ENCODE measurements around the gene SAG. TPM values are rescaled to one million over a fixed set of nuclear protein-coding genes. Genes with fewer than 3 reads are reported as not detected.

Gene SAG
- total and polyA plus RNA-seq, 2 of the 13 experiments (the other 11 are each of a cell fraction or from before 2014, with no cell fraction given) = not detected

GRCh38 chr2:233336541-233336940, 28.9 kb downstream of the SAG start:
- BruUV-seq (replicated peaks) = no TSS peak
- 44% methylated on average over 5 of the region's 5 CpGs for WGBS (ENCODE audit: low lambda C conversion rate)
- Histone ChIP-seq H3K9ac (ENCODE audit: insufficient read depth, low read depth, low read length) (no peak overlapping the region), H3K9me3 (ENCODE audit: low read length) (no peaks in the 10 kb centered on the region), H3K27me3 (ENCODE audit: control insufficient read depth in 1 of 2, insufficient read depth in 2 of 2, low read length in 2 of 2) (peaks cover 0 to 6% of the 10 kb centered on the region in 2 experiments; a peak in 2 of 5 replicates), H4K20me1 (ENCODE audit: insufficient read depth, low read length) (no peaks in the 10 kb centered on the region), H3K27ac (ENCODE audit: extremely low read length, insufficient read depth, low read length) (no peak overlapping the region), H3K79me2 (ENCODE audit: insufficient read depth, low read length) (no peaks in the 10 kb centered on the region), H3K4me2 (ENCODE audit: low read depth, low read length) (no peak overlapping the region), H3K4me1 (ENCODE audit: insufficient read depth, low read length) (peaks cover 25% of the 10 kb centered on the region), H3K36me3 (replicated peaks in 1 of 2; ENCODE audit: control insufficient read depth in 1 of 2, insufficient read depth in 2 of 2, low read length in 2 of 2) (no peaks in the 10 kb centered on the region), H3K4me3 (replicated peaks in 1 of 3; ENCODE audit: insufficient read depth in 1 of 3, low read depth in 2 of 3, low read length in 3 of 3) (no peak overlapping the region), H2AFZ (ENCODE audit: low read length) (no peak overlapping the region)
- intact Hi-C loops (cut with micrococcal nuclease; ENCODE audit: unreplicated experiment) = no loop called here
- ChIA-PET POLR2A (no interaction called here), CTCF (ENCODE audit: low intra/inter-chr PET ratio, low total read pairs) (no interaction called here)
- DNase-seq (ENCODE audit: low spot score) = no peak
- in situ Hi-C loops (cut with HindIII; ENCODE audit: extremely low pct_ligation_motif_present, low pct_unique_long_range_greater_than_20kb) = no loop called here
- TF ChIP-seq HNF4G (IDR thresholded peaks at IDR 0.05; ENCODE audit: borderline replicate concordance, low read depth, low read length) (no peak), HNF4G (CRISPR knock-in tag; IDR thresholded peaks at IDR 0.05; ENCODE audit: borderline replicate concordance, low read depth) (no peak), TGIF2 (CRISPR knock-in tag; IDR thresholded peaks at IDR 0.05) (no peak), SRSF4 (IDR thresholded peaks at IDR 0.05; ENCODE audit: low read depth, low read length, poor library complexity, severe bottlenecking) (no peak), MAFG (CRISPR knock-in tag; IDR thresholded peaks at IDR 0.05) (no peak), CC2D1A (CRISPR knock-in tag; IDR thresholded peaks at IDR 0.05) (no peak), ZFP37 (CRISPR knock-in tag; IDR thresholded peaks at IDR 0.05; ENCODE audit: borderline replicate concordance) (no peak), SP4 (CRISPR knock-in tag; IDR thresholded peaks at IDR 0.05) (no peak), SIN3B (IDR thresholded peaks at IDR 0.05; ENCODE audit: low read length) (no peak), AKAP8 (CRISPR knock-in tag; IDR thresholded peaks at IDR 0.05) (no peak), ZNF775 (CRISPR knock-in tag; IDR thresholded peaks at IDR 0.05; ENCODE audit: borderline replicate concordance) (no peak), MAX (IDR thresholded peaks at IDR 0.05) (no peak)
- ATAC-seq = no peak
- FAIRE-seq = no peak
